Glutamatergic neuron (in vitro differentiated cells): ENCODE results near the gene ZBTB46. TPM values are rescaled to one million over a fixed set of nuclear protein-coding genes. Genes with fewer than 3 reads are reported as not detected.

Source experiments
- DNase-seq: peaks from one replicate; pipeline ENCODE4 v3.0.0; 2022
- H3K27ac Mint-ChIP-seq: one replicate; pipeline ENCODE4 v1.8.0; 2020; ENCODE audit warnings: mild to moderate bottlenecking, mixed read lengths, inconsistent platforms; ENCODE audit not compliant: unreplicated experiment
- H3K27me3 Mint-ChIP-seq: one replicate; pipeline ENCODE4 v1.8.0; 2020; ENCODE audit warnings: mild to moderate bottlenecking, moderate library complexity, mixed read lengths, inconsistent platforms; ENCODE audit not compliant: unreplicated experiment
- H3K36me3 Mint-ChIP-seq: one replicate; pipeline ENCODE4 v1.8.0; 2020; ENCODE audit warnings: mild to moderate bottlenecking, mixed read lengths, inconsistent platforms; ENCODE audit not compliant: unreplicated experiment
- H3K4me1 Mint-ChIP-seq: one replicate; pipeline ENCODE4 v1.8.0; 2020; ENCODE audit warnings: mild to moderate bottlenecking, low read depth, mixed read lengths, inconsistent platforms; ENCODE audit not compliant: unreplicated experiment
- H3K4me3 Mint-ChIP-seq: one replicate; pipeline ENCODE4 v1.8.0; 2020; ENCODE audit warnings: mild to moderate bottlenecking, mixed read lengths, inconsistent platforms; ENCODE audit not compliant: unreplicated experiment
- H3K9me3 Mint-ChIP-seq: one replicate; pipeline ENCODE4 v1.8.0; 2020; ENCODE audit warnings: mild to moderate bottlenecking, moderate library complexity, mixed read lengths, inconsistent platforms; ENCODE audit not compliant: unreplicated experiment
- CTCF ChIP-seq: fragments of 200-600 bp; sonication (generic); IDR thresholded peaks from one replicate; pipeline ENCODE4 v1.5.0; 2021; ENCODE audit not compliant: partially characterized antibody, unreplicated experiment
- total RNA-seq: library from RNA; stranded (reverse); fragmentation: NEBNext Ultra II Directional; extraction: Animal tissue kit (Norgen Biotek cat#: 25700); gene quantifications from one replicate; pipeline ENCODE4 v1.2.1, GENCODE V29; 2021; ENCODE audit not compliant: unreplicated experiment

Gene ZBTB46
- total RNA-seq, 1 donor from 2014 or later: 94.4 TPM

GRCh38 chr20:63708301-63709148 is 122.5 kb downstream of the ZBTB46 start:
- Mint-ChIP-seq H3K27me3 (peaks cover 9% of the 10 kb centered on the region), H3K4me3 (peak overlapping the region; percentile 96), H3K27ac (peak overlapping the region; percentile 73), H3K4me1 (peaks cover 16% of the 10 kb centered on the region), H3K36me3 (peaks cover 16% of the 10 kb centered on the region), H3K9me3 (peaks cover 6% of the 10 kb centered on the region)
- peak; percentile 55 for DNase-seq
- no peak for TF ChIP-seq CTCF

- TF ChIP-seq CTCF: no peak
- peaks cover 16% of the 10 kb centered on the region for H3K4me1 Mint-ChIP-seq
- peaks cover 8% of the 10 kb centered on the region for H3K9me3 Mint-ChIP-seq
- H3K4me3 Mint-ChIP-seq: peak within 1 kb of the TSS; percentile 96
- peaks cover 11% of the 10 kb centered on the region for H3K27me3 Mint-ChIP-seq
- H3K27ac Mint-ChIP-seq: peak within 1 kb of the TSS; percentile 73
- H3K36me3 Mint-ChIP-seq: peaks cover 12% of the 10 kb centered on the region
- peak; percentile 94 for DNase-seq
Observed at GRCh38 chr20:63707558-63708300, 123.3 kb downstream of the ZBTB46 start, which contains the start of the genes ARFRP1 and ZGPAT. TSS of gene ARFRP1 (minus strand) at chr20:63707976. CDS start at chr20:63707091, 885 bp downstream. TSS of gene ZGPAT (plus strand) at chr20:63708039. CDS start at chr20:63708581, 542 bp downstream.

- Mint-ChIP-seq H3K4me1 (peaks cover 16% of the 10 kb centered on the region), H3K4me3 (peak overlapping the region; percentile 89), H3K27ac (peak overlapping the region; percentile 70), H3K9me3 (peaks cover 11% of the 10 kb centered on the region), H3K36me3 (peaks cover 5% of the 10 kb centered on the region), H3K27me3 (peaks cover 11% of the 10 kb centered on the region)
- peak; percentile 66 for DNase-seq
- TF ChIP-seq CTCF: no peak
Observed at GRCh38 chr20:63706852-63707557, 124.1 kb downstream of the ZBTB46 start.

GRCh38 chr20:63706027-63706695 is 124.9 kb downstream of the ZBTB46 start:
- no peak for DNase-seq
- Mint-ChIP-seq H3K4me3 (peak overlapping the region; percentile 89), H3K36me3 (peaks cover 4% of the 10 kb centered on the region), H3K27me3 (peaks cover 11% of the 10 kb centered on the region), H3K4me1 (peaks cover 16% of the 10 kb centered on the region), H3K9me3 (peaks cover 11% of the 10 kb centered on the region), H3K27ac (peak overlapping the region; percentile 70)
- TF ChIP-seq CTCF: no peak
